HCT116 (cell line): ENCODE data around the gene FAM219A. TPM values are rescaled to one million over a fixed set of nuclear protein-coding genes. Genes with fewer than 3 reads are reported as not detected.

Experiments
- ATAC-seq: fragments of 200-7000 bp; cut with Tn5 transposase; 2 replicates; pipeline ENCODE4 v1.9.1; 2020; ENCODE audit warnings: mild to moderate bottlenecking, moderate library complexity
- BruUV-seq: library from RNA; stranded (reverse); fragments of 400-500 nt; replicated peaks from 2 replicates; lab custom pipeline; 2021; lab: Mats Ljungman, UMichigan
- CTCF ChIA-PET: fragments of 300-600 bp; sonication (Branson Sonifier 250); formaldehyde crosslinking; loops from one replicate; lab custom pipeline; 2021; ENCODE audit warnings: antibody characterized with exemption; lab: Charles Lee
- POLR2A ChIA-PET: fragments of 300-600, 350-600 bp; sonication (Branson Sonifier 250); formaldehyde crosslinking; loops from one replicate; lab custom pipeline; 2021; ENCODE audit warnings: antibody characterized with exemption; lab: Charles Lee
- RAD21 ChIA-PET, 2 experiments: fragments of 300-600 bp; sonication (Branson Sonifier 250); formaldehyde crosslinking; loops; one replicate each; lab custom pipeline; 2023; ENCODE audit warnings: low total read pairs in 2 of 2; ENCODE audit not compliant: uncharacterized antibody in 2 of 2, unreplicated experiment in 2 of 2, low non-redundant PET in 1 of 2; lab: Charles Lee
- DNase-seq: peaks from one replicate; pipeline ENCODE4 v3.0.0-alpha.2; 2010; ENCODE audit warnings: low read depth, low spot score
- H2AFZ ChIP-seq: fragments of 200-600 bp; shearing (Covaris generic), sonication (generic); 2 replicates; pipeline ENCODE4 v1.6.1; 2017; ENCODE audit warnings: low read depth, mixed run types, mixed read lengths, antibody characterized with exemption, low read length; ENCODE audit not compliant: poor library complexity, severe bottlenecking
- H3K27ac ChIP-seq: 2 replicates; pipeline ENCODE4 v1.5.1; 2012; ENCODE audit warnings: low read depth, low read length
- H3K27me3 ChIP-seq: fragments of 200-600 bp; sonication (generic); 2 replicates; pipeline ENCODE4 v1.6.1; 2016; ENCODE audit warnings: mixed run types, low read length, mixed read lengths; ENCODE audit not compliant: insufficient read depth
- H3K36me3 ChIP-seq, 2 experiments: fragments of 200-500 bp in 1 of 2; fragments of 200-600 bp in 1 of 2; sonication (Bioruptor generic) in 1 of 2; sonication (generic) in 1 of 2; 2 replicates each; pipeline versions ENCODE4 v1.5.1 to v1.6.1; 2014 to 2016; ENCODE audit warnings: low read length in 2 of 2, inconsistent platforms in 1 of 2, mixed read lengths in 1 of 2, mixed run types in 1 of 2; ENCODE audit not compliant: insufficient read depth in 2 of 2, control insufficient read depth in 1 of 2
- H3K4me1 ChIP-seq, 2 experiments: fragments of 200-600 bp in 1 of 2; sonication (generic) in 1 of 2; 2 replicates each; pipeline versions ENCODE4 v1.5.1 to v1.6.1; 2012 to 2017; ENCODE audit warnings: low read length in 2 of 2, inconsistent platforms in 1 of 2, mild to moderate bottlenecking in 1 of 2, mixed read lengths in 1 of 2, mixed run types in 1 of 2, moderate library complexity in 1 of 2; ENCODE audit not compliant: insufficient read depth in 2 of 2, control insufficient read depth in 1 of 2
- H3K4me2 ChIP-seq: fragments of 200-600 bp; sonication (generic); 2 replicates; pipeline ENCODE4 v1.6.1; 2017; ENCODE audit warnings: mixed run types, low read length, mixed read lengths
- H3K4me3 ChIP-seq, 2 experiments: fragments of 200-600 bp in 1 of 2; sonication (generic) in 1 of 2; replicated peaks in 1 of 2; 2 replicates each; pipeline ENCODE4 v1.5.1; 2011 to 2016; ENCODE audit warnings: low read length in 2 of 2, control low read depth in 1 of 2, low read depth in 1 of 2, mild to moderate bottlenecking in 1 of 2, mixed read lengths in 1 of 2, mixed run types in 1 of 2
- H3K79me2 ChIP-seq: fragments of 200-600 bp; sonication (generic); 2 replicates; pipeline ENCODE4 v1.6.1; 2017; ENCODE audit warnings: mild to moderate bottlenecking, mixed run types, low read length, moderate library complexity, mixed read lengths; ENCODE audit not compliant: insufficient read depth
- H3K9ac ChIP-seq: fragments of 200-600 bp; sonication (generic); 2 replicates; pipeline ENCODE4 v1.6.1; 2016; ENCODE audit warnings: low read length, mixed read lengths
- H3K9me2 ChIP-seq: fragments of 200-600 bp; sonication (generic), shearing (Covaris generic); 2 replicates; pipeline ENCODE4 v1.6.1; 2017; ENCODE audit warnings: mixed run types, mild to moderate bottlenecking, moderate library complexity; ENCODE audit not compliant: insufficient read depth
- H3K9me3 ChIP-seq, 2 experiments: fragments of 200-500 bp in 1 of 2; fragments of 200-600 bp in 1 of 2; sonication (Bioruptor generic) in 1 of 2; sonication (generic) in 1 of 2; 2 replicates each; pipeline ENCODE4 v1.6.1; 2014 to 2017; ENCODE audit warnings: low read length in 2 of 2, mixed read lengths in 2 of 2, inconsistent platforms in 1 of 2, low read depth in 1 of 2, mild to moderate bottlenecking in 1 of 2, mixed run types in 1 of 2, moderate library complexity in 1 of 2; ENCODE audit not compliant: control insufficient read depth in 1 of 2, insufficient read depth in 1 of 2
- H4K20me1 ChIP-seq: fragments of 200-600 bp; sonication (generic), shearing (Covaris generic); 2 replicates; pipeline ENCODE4 v1.6.1; 2017; ENCODE audit warnings: mixed run types, mild to moderate bottlenecking, moderate library complexity; ENCODE audit not compliant: insufficient read depth
- CTCF ChIP-seq, 3 experiments: fragments of 200-600 bp in 1 of 3; sonication (generic) in 1 of 3; IDR thresholded peaks in 2 of 3; conservative IDR thresholded peaks in 1 of 3; 2 replicates each; pipeline ENCODE4 v1.5.1; 2012 to 2017; ENCODE audit warnings: low read depth in 2 of 3, low read length in 2 of 3, antibody characterized with exemption in 1 of 3, borderline replicate concordance in 1 of 3, control low read depth in 1 of 3, mild to moderate bottlenecking in 1 of 3, mixed read lengths in 1 of 3, mixed run types in 1 of 3, moderate library complexity in 1 of 3; ENCODE audit not compliant: insufficient read depth in 1 of 3
- MAX ChIP-seq: IDR thresholded peaks from 2 replicates; pipeline ENCODE4 v1.6.1; 2012
- RAD21 ChIP-seq: IDR thresholded peaks from 2 replicates; pipeline ENCODE4 v1.6.1; 2012; ENCODE audit warnings: low read depth, mild to moderate bottlenecking
- SRF ChIP-seq: IDR thresholded peaks from 2 replicates; pipeline ENCODE4 v1.6.1; 2012; ENCODE audit warnings: low read depth
- ZBTB33 ChIP-seq: IDR thresholded peaks from 2 replicates; pipeline ENCODE4 v1.6.1; 2011; ENCODE audit warnings: mild to moderate bottlenecking, low read length, moderate library complexity; ENCODE audit not compliant: insufficient replicate concordance; ENCODE audit errors: extremely low read depth
- intact Hi-C: fragments of 100-400 bp; cut with micrococcal nuclease; formaldehyde crosslinking; loops from 2 replicates; pipeline ENCODE4 v1.10.0; 2022
- total RNA-seq: library from RNA; stranded (reverse); gene quantifications from one replicate; pipeline ENCODE4 v1.2.1, GENCODE V29; 2021; ENCODE audit not compliant: unreplicated experiment

Gene FAM219A
- total RNA-seq, 1 experiment from 2014 or later: 13.4 TPM

- intact Hi-C loops: no loop called here
- TF ChIP-seq CTCF (IDR thresholded peaks at IDR 0.05 in 2 of 3, conservative IDR thresholded peaks at IDR 0.05 in 1 of 3; ENCODE audit: borderline replicate concordance in 1 of 3, insufficient read depth in 1 of 3, low read depth in 2 of 3, low read length in 2 of 3): no peak
- no peak for TF ChIP-seq RAD21
- TF ChIP-seq ZBTB33: no peak
- TF ChIP-seq SRF: no peak
- TF ChIP-seq MAX: no peak
- H3K9ac ChIP-seq: no peak overlapping the region
- H4K20me1 ChIP-seq: no peaks in the 10 kb centered on the region
- no peak overlapping the region for H3K4me2 ChIP-seq
- H3K79me2 ChIP-seq: no peaks in the 10 kb centered on the region
- H3K27me3 ChIP-seq: no peaks in the 10 kb centered on the region
- no peak for DNase-seq
- CTCF ChIA-PET: no interaction called here
- RAD21 ChIA-PET: no interaction called here
- peaks cover 0 to 2% of the 10 kb centered on the region in 2 experiments; a peak in 1 of 4 replicates for H3K36me3 ChIP-seq
- no peak overlapping the region for H2AFZ ChIP-seq
- ATAC-seq: no peak
- H3K27ac ChIP-seq: no peak overlapping the region
- H3K4me1 ChIP-seq: peaks cover 15 to 19% of the 10 kb centered on the region in 2 experiments
- POLR2A ChIA-PET: no interaction called here
- H3K4me3 ChIP-seq: no peak overlapping the region
- no peaks in the 10 kb centered on the region for H3K9me3 ChIP-seq
- H3K9me2 ChIP-seq: no peaks in the 10 kb centered on the region
- no TSS peak for BruUV-seq
Measured at GRCh38 chr9:34371886-34372466, 86.4 kb downstream of the FAM219A start.
